Measurements from ENCODE around the gene KRT25. TPM values are rescaled to one million over a fixed set of nuclear protein-coding genes. Genes with fewer than 3 reads are reported as not detected.

The KRT25 gene, protein sequence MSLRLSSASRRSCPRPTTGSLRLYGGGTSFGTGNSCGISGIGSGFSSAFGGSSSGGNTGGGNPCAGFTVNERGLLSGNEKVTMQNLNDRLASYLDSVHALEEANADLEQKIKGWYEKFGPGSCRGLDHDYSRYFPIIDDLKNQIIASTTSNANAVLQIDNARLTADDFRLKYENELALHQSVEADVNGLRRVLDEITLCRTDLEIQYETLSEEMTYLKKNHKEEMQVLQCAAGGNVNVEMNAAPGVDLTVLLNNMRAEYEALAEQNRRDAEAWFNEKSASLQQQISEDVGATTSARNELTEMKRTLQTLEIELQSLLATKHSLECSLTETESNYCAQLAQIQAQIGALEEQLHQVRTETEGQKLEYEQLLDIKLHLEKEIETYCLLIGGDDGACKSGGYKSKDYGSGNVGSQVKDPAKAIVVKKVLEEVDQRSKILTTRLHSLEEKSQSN
- total RNA-seq (2016; rRNA removed; fragmentation: Illumina TruSeq; extraction: Trizol) = not detected in 2 replicates
- not detected in 2 replicates for total RNA-seq (2016; cell fraction: cytosol; rRNA removed; fragmentation: Illumina TruSeq; extraction: Trizol; ENCODE audit: low read depth)
- not detected in 2 replicates for total RNA-seq (2016; cell fraction: insoluble cytoplasmic fraction; rRNA removed; fragmentation: Illumina TruSeq; extraction: Trizol)
- not detected in 2 replicates for total RNA-seq (2016; cell fraction: membrane; rRNA removed; fragmentation: Illumina TruSeq; extraction: Trizol)
- total RNA-seq (2016; cell fraction: nucleus; rRNA removed; fragmentation: Illumina TruSeq; extraction: Trizol) = not detected in 2 replicates
- polyA plus RNA-seq (2011; rRNA removed) = not detected in 2 replicates
- polyA plus RNA-seq (2011; cell fraction: cytosol; rRNA removed) = not detected in 2 replicates
- polyA plus RNA-seq (2011; cell fraction: nucleus; rRNA removed) = not detected in 2 replicates
- polyA plus RNA-seq (2012) = not detected in 2 replicates
- not detected in 2 replicates for polyA plus RNA-seq (2016; cell fraction: cytosol; fragmentation: Illumina TruSeq; extraction: Trizol; ENCODE audit: low read depth)
- not detected in 2 replicates for polyA plus RNA-seq (2016; cell fraction: insoluble cytoplasmic fraction; fragmentation: Illumina TruSeq; extraction: Trizol; ENCODE audit: low read depth)
- not detected in 2 replicates for polyA plus RNA-seq (2016; cell fraction: membrane; fragmentation: Illumina TruSeq; extraction: Trizol; ENCODE audit: low read depth)
- not detected in 2 replicates for polyA plus RNA-seq (2016; cell fraction: nucleus; fragmentation: Illumina TruSeq; extraction: Trizol; ENCODE audit: insufficient read depth, low read depth)
- polyA minus RNA-seq (2011; rRNA and poly(A)+ RNA removed; ENCODE audit: low replicate concordance) = not detected in 2 replicates
- not detected in 2 replicates for polyA minus RNA-seq (2011; cell fraction: cytosol; rRNA and poly(A)+ RNA removed)
- polyA minus RNA-seq (2011; cell fraction: nucleus; rRNA and poly(A)+ RNA removed) = not detected in 2 replicates
- Bru-seq, nascent RNA = not detected
- not detected for BruChase-seq, experiment 1, labeled RNA remaining after a 6-hour chase
- BruChase-seq, experiment 2, labeled RNA remaining after a 2-hour chase = not detected
- long read RNA-seq, experiment 1 = 0 reads
- long read RNA-seq, experiment 2 = 0 reads

- no peaks in the 10 kb centered on the region for H3K4me1 ChIP-seq (ENCODE audit: insufficient read depth, low read length)
- no peaks in the 10 kb centered on the region for H3K36me3 ChIP-seq (replicated peaks in 1 of 2; ENCODE audit: control insufficient read depth in 1 of 2, insufficient read depth in 2 of 2, low read length in 2 of 2)
- 0% methylated on average over 4 of the region's 4 CpGs for WGBS (ENCODE audit: low lambda C conversion rate)
- no peak within 1 kb of the TSS for H2AFZ ChIP-seq (ENCODE audit: low read length)
- ATAC-seq (no peak), DNase-seq (ENCODE audit: low spot score) (no peak), FAIRE-seq (no peak)
- CTCF ChIA-PET (ENCODE audit: low intra/inter-chr PET ratio, low total read pairs) = no interaction called here
- no peaks in the 10 kb centered on the region for H4K20me1 ChIP-seq (ENCODE audit: insufficient read depth, low read length)
- H3K27me3 ChIP-seq (ENCODE audit: control insufficient read depth in 1 of 2, insufficient read depth in 2 of 2, low read length in 2 of 2) = peaks cover 0 to 6% of the 10 kb centered on the region in 2 experiments; a peak in 2 of 5 replicates
- TF ChIP-seq MAFK (conservative IDR thresholded peaks at IDR 0.05 in 1 of 2, IDR thresholded peaks at IDR 0.05 in 1 of 2; ENCODE audit: low read length in 2 of 2) (peak; percentile 2 to 43; a peak in 2 of 4 replicates), PPARG (CRISPR knock-in tag; conservative IDR thresholded peaks at IDR 0.05) (no peak), MAFF (IDR thresholded peaks at IDR 0.05; ENCODE audit: low read depth, low read length) (0 out of 2 replicates have a peak, but pooled peaks have one; percentile 4), ETV6 (CRISPR knock-in tag; conservative IDR thresholded peaks at IDR 0.05) (no peak), GATA4 (IDR thresholded peaks at IDR 0.05; ENCODE audit: borderline replicate concordance, low read depth) (no peak), ZNF510 (CRISPR knock-in tag; IDR thresholded peaks at IDR 0.05; ENCODE audit: low read depth) (no peak), RBFOX2 (IDR thresholded peaks at IDR 0.05; ENCODE audit: low read depth, low read length) (no peak), ZNF326 (CRISPR knock-in tag; IDR thresholded peaks at IDR 0.05; ENCODE audit: borderline replicate concordance) (no peak)
- H3K9ac ChIP-seq (ENCODE audit: insufficient read depth, low read depth, low read length) = no peak within 1 kb of the TSS
- in situ Hi-C loops (cut with HindIII; ENCODE audit: extremely low pct_ligation_motif_present, low pct_unique_long_range_greater_than_20kb) (no loop called here), intact Hi-C loops (cut with micrococcal nuclease; ENCODE audit: unreplicated experiment) (no loop called here)
- no TSS peak for BruUV-seq (replicated peaks)
- H3K27ac ChIP-seq (ENCODE audit: extremely low read length, insufficient read depth, low read length) = no peak within 1 kb of the TSS
- no peaks in the 10 kb centered on the region for H3K79me2 ChIP-seq (ENCODE audit: insufficient read depth, low read length)
- H3K4me2 ChIP-seq (ENCODE audit: low read depth, low read length) = no peak within 1 kb of the TSS
- peaks cover 9% of the 10 kb centered on the region for H3K9me3 ChIP-seq (ENCODE audit: low read length)
- POLR2A ChIA-PET = no interaction called here
- no peak within 1 kb of the TSS for H3K4me3 ChIP-seq (replicated peaks in 1 of 3; ENCODE audit: insufficient read depth in 1 of 3, low read depth in 2 of 3, low read length in 3 of 3)
Measured at GRCh38 chr17:40755231-40755630, at the start of gene KRT25. KRT25 (minus strand) TSS chr17:40755331; CDS start chr17:40755271, 60 bp downstream.

Data from HepG2 (cell line).